ENCODE data around the gene NEK11. TPM values are rescaled to one million over a fixed set of nuclear protein-coding genes. Genes with fewer than 3 reads are reported as not detected.

Gene NEK11
- total and polyA plus RNA-seq, 8 donors: 7.9 to 22.1 (median 15.4) TPM

DNA sequence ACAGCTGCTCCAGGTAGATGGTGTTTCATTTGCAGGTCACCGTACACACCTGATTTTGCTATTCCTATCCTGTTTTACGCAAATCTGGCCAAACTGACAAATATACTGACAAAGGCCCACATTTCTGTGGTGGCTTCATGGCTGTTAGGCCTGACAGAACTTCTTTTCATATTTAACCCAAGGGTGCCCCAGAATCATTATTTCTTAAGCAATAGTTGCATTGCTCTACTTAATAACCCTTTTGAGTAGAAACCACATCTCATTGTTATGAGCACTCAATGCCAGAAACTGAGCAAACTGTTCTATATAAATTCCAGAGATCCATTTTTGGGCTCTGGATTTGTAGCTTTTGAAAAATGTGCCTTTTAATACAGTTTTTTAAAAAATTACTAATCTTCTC, 19.4 kb upstream of the NEK11 start:
- Histone ChIP-seq H3K36me3 (peaks cover 0 to 39% of the 10 kb centered on the region in 2 donors), H3K27ac (no peak overlapping the region), H3K9me3 (no peaks in the 10 kb centered on the region), H3K27me3 (no peaks in the 10 kb centered on the region), H3K4me1 (no peaks in the 10 kb centered on the region), H3K4me3 (no peak overlapping the region)
- no peak for ATAC-seq
- no peak for DNase-seq
- TF ChIP-seq, protein P1, sequence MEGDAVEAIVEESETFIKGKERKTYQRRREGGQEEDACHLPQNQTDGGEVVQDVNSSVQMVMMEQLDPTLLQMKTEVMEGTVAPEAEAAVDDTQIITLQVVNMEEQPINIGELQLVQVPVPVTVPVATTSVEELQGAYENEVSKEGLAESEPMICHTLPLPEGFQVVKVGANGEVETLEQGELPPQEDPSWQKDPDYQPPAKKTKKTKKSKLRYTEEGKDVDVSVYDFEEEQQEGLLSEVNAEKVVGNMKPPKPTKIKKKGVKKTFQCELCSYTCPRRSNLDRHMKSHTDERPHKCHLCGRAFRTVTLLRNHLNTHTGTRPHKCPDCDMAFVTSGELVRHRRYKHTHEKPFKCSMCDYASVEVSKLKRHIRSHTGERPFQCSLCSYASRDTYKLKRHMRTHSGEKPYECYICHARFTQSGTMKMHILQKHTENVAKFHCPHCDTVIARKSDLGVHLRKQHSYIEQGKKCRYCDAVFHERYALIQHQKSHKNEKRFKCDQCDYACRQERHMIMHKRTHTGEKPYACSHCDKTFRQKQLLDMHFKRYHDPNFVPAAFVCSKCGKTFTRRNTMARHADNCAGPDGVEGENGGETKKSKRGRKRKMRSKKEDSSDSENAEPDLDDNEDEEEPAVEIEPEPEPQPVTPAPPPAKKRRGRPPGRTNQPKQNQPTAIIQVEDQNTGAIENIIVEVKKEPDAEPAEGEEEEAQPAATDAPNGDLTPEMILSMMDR (IDR thresholded peaks at IDR 0.05): no peak
- intact Hi-C loops (cut with DNase I): no loop called here

DNA sequence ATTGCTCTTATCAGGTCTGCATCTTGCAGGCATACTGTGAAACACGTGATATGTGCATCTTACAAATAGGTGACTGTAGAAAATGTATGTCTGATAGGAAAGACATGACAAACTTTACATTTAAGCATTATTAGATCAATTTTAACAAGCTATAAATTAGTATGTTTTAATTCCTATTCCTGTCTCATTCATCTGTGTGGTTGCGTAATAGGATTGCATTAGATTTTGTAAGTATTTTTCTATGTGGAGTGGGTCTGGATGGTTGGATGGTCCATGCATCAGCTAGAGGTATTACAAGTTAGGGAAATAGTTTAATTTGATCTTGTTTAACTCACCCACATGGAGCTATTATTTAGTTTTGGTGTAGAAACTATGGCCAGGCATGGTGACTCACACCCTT, 18.9 kb upstream of the NEK11 start:
- Histone ChIP-seq H3K27ac (no peak overlapping the region), H3K4me1 (no peaks in the 10 kb centered on the region), H3K36me3 (peaks cover 0 to 44% of the 10 kb centered on the region in 2 donors), H3K4me3 (no peak overlapping the region), H3K27me3 (no peaks in the 10 kb centered on the region), H3K9me3 (no peaks in the 10 kb centered on the region)
- TF ChIP-seq, protein P1 (IDR thresholded peaks at IDR 0.05): no peak
- DNase-seq (no peak), ATAC-seq (no peak)
- intact Hi-C loops (cut with DNase I): no loop called here

DNA sequence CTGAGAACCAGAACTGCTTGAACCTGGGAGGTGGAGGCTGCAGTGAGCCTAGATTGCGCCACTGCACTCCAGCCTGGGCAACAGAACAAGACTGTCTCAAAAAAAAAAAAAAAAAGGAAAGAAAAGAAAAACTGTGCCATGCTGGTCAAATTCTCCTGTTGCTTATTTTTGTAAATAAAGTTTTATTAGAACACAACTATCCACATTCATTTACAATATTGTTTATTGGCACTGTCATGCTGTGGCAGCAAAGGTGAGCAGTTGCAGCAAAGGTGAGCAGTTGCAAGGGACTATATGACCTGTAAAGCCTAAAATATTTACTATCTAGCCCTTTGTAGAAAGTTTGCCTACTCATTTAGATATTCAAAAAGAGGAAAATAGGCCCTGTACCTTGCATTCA, 18.4 kb upstream of the NEK11 start:
- ATAC-seq: no peak
- Histone ChIP-seq H3K27ac (no peak overlapping the region), H3K4me3 (no peak overlapping the region), H3K27me3 (no peaks in the 10 kb centered on the region), H3K9me3 (no peaks in the 10 kb centered on the region), H3K4me1 (peaks cover 0 to 4% of the 10 kb centered on the region in 2 donors), H3K36me3 (peaks cover 0 to 50% of the 10 kb centered on the region in 2 donors)
- TF ChIP-seq, protein P1 (IDR thresholded peaks at IDR 0.05): no peak
- intact Hi-C loops (cut with DNase I): no loop called here
- no peak for DNase-seq

DNA sequence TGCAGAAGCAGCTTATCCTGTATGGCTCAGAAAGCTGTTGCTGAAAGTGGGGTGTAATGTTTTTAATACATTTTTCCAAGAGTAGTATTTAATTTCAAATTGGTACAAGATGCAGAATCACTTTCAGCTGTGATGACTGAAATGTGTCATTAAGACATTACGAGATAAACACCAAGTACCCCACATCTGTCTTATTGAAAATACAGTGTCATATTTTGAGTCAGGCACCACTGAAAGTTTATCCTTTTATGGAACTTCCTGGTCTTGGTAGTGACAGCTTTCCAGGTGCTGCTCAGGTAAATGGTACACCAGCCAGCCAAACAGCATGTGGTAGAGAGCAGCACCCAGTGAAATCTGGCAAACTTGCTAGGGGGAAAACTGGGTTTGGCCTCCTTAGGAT, 17.0 kb upstream of the NEK11 start:
- no peaks in the 10 kb centered on the region for H3K9me3 ChIP-seq

DNA sequence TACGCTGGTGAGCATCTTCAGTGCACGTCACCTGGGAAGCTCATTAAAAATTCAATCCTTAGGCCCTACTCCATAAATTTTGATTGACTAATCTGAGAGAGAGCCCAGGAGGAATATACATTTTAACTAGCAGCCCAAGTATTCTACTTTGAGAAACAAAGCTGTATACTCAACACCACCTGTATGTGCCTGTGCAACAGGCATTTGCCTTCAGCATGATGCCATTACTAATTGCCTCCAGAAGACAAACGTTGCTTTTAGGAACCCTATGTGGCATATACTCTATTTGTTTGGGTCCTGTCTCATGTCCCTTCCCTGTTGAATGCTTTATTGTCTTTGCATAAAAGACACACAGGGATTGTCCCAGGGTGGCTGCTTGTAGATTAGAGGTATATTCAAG, 7.7 kb upstream of the NEK11 start:
- Histone ChIP-seq H3K36me3 (peaks cover 0 to 49% of the 10 kb centered on the region in 2 donors), H3K27me3 (no peaks in the 10 kb centered on the region), H3K4me1 (peaks cover 0 to 23% of the 10 kb centered on the region in 2 donors), H3K4me3 (no peak overlapping the region), H3K27ac (no peak overlapping the region), H3K9me3 (no peaks in the 10 kb centered on the region)
- DNase-seq (no peak), ATAC-seq (no peak)
- intact Hi-C loops (cut with DNase I): no loop called here
- TF ChIP-seq, protein P1 (IDR thresholded peaks at IDR 0.05): no peak

More for the DNA sequence above, 17.0 kb upstream of the NEK11 start:
- DNase-seq (no peak), ATAC-seq (no peak)
- intact Hi-C loops (cut with DNase I): no loop called here
- TF ChIP-seq, protein P1 (IDR thresholded peaks at IDR 0.05): no peak
- peaks cover 0 to 4% of the 10 kb centered on the region in 2 donors for H3K4me1 ChIP-seq
- H3K36me3 ChIP-seq: peaks cover 0 to 59% of the 10 kb centered on the region in 2 donors
- H3K4me3 ChIP-seq: no peak overlapping the region
- no peaks in the 10 kb centered on the region for H3K27me3 ChIP-seq
- no peak overlapping the region for H3K27ac ChIP-seq
